ENCODE data around the gene MAPK10. TPM values are rescaled to one million over a fixed set of nuclear protein-coding genes. Genes with fewer than 3 reads are reported as not detected.

The MAPK10 gene
- total RNA-seq, 2 experiments from 2014 or later, result not detected

Other genes with a start within 250 kb of the MAPK10 start
- gene PTPN13, start 234.3 kb upstream of the MAPK10 start, total RNA-seq, result under 1 TPM in 1 of 2 experiments, not detected in 1; 0.17 TPM